ENCODE measurements around the gene PAQR9.

The PAQR9 gene

DNA sequence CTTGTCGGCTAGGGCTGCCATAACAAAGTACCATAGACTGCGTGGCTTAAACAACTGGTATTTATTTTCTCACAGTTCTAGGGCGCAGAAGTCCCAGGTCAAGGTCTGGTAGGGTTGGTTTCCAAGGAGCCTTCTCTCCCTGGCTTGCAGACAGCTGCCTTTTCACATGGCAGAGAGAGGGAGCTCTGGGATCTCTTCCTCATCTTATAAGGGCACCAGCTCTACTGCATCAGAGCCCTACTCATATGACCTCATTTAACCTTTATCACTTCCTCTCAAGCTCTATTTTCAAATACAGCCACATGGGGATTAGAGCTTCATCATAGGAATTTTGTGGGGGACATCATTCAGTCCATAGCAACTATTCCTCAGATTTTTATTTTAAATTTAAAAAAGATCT is 17.6 kb upstream of the PAQR9 start:
- DNase-seq = no peak

DNA sequence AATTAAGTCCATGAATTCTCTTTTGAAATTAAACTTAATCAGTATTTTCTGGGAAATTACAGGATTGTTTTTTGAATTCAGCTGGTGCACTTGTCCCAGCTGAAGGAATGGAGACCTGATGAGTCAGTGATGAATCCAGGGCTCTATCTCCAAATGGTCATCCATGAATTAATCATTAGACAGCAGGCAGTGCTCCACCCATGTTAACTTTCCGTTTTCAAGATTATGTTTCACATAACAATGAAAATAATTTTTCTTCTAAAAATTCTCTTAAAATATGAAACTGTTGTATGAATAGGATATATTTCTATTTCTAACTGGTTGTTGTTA is 13.9 kb upstream of the PAQR9 start:
- DNase-seq = no peak

DNA sequence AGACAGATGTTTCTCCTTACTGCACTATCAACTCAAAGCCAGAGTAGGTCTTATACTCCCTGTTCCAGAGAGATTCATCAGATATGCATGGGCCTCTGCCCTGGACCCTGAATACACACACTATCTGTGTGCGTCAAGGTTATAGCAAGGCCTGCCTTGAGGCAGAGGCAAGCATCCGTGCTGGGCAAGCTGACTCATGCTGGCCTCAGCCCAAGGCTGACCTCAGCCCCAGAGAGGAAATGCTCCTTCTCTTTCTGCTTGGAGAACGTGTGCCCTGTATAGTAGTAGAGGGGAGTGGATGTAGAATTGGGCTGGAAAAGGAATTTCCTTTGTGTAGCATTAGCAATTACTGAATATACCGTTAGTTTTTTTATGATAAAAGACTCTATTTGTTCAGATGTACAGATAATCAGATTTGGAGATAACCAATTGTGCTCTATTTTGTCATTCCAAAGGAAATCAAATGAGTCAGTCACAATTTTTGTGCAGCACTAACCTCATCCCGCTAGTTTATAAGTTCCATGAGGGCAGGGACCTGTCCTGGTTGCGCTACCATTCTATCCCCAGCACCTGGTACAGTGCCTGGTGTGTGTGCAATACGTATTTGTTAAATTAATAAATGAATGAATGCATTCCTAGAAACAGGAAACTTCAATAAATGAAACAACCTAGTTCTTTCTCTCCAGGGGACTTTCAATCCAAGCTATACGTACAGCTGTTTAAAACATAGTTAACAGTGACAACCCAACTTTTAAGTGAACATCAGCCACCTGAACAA is 13.3 kb upstream of the PAQR9 start:
- DNase-seq = no peak

DNA sequence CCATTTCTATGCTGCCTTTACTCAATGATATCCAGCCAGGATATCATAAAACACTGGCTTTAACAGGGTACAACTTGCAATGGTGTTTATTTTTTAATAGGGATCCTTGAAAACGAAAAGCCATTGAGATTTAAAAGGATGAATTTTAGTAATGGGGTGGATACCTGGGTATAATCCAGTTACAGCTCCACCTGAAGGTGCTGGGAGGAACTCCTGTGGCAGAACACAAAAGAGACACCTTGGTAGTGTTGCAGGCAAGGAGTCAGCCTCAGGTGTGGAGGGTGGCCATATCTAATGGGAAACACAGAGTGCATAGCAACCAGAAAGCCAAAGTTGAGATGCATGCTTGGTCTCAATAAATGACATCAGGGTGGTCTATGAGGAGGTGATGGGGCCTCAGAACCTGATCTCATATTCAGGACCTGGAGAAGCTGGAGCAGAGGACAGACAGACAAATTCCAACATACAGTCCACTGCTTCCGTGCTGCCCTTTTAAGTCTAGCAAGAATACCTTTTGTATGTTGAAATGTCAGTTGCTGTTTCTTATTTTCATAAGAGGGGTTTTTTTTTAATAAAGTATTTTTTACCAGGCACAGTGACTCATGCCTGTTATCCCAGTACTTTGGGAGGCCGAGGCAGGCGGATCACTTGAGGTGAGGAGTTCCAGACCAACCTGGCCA is 12.0 kb upstream of the PAQR9 start:
- no peak for DNase-seq

DNA sequence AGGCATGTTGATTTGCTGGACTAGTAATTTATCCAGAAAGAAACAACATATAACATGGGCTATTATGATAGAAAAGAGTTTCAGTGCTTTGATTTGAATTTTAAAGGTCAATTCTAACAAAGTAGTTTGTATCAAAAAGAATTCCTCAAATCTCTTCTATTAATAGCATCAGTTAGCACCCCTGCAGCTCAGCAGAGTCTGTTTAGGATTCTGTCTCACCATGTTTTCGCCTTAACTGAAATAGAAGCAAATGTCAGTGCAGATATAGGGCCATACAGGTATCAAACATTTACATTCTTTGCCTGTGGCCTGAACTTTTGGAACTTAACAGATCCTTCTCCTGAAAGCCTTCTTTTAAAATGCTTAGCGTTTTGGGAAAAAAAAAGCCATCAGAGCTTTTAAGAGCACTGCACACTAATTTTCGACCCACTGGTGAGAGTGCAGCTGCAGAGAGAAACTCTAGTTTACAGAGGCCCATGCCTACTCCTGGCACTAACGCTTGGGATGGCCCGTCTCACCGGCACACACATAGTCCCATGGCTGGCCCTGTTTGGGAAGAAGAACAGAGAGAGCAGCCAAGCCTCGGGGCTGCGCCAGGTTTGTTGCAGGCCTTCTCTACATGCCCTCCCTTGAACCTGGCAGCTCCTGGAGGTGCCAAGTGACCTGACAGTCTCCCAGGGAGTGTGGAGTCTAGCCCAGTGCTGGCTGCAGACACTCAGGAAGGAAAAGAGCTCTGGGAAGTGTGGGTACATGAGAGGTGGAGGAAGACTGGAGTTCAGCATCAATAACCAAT is 9.9 kb upstream of the PAQR9 start:
- no peak for DNase-seq

DNA sequence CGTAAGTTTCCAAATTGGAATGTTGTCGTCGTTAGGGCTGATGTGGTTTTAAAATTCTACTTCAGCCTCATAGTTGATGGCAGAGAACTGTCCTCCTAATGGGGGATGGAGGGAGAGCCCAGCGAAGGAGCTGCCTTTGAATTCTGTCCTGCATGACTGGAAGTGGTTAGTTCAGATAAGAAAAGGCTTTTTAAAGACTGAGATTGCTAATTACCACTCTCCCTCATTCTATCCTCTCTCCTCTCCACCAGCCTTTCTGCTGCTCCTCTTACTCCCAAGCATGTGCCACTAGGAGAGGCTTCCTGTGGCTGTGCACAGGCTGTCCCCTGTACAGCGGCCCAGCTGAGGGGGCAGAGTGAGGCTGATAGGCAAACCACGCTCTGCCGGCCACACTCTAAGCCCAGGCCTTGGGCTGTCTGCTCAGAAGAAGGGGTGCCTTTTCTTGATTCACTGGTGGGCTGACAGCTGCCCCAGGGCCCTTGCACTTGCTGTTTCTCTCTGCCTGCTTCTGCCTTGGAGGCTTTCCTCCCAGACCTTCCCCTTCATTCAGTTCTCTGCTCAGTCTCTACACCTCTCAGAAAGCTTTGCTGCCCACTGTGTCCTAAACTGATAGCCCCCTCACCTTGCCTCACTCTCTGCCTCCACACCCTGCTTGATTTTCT is 8.7 kb upstream of the PAQR9 start:
- no peak for DNase-seq

DNA sequence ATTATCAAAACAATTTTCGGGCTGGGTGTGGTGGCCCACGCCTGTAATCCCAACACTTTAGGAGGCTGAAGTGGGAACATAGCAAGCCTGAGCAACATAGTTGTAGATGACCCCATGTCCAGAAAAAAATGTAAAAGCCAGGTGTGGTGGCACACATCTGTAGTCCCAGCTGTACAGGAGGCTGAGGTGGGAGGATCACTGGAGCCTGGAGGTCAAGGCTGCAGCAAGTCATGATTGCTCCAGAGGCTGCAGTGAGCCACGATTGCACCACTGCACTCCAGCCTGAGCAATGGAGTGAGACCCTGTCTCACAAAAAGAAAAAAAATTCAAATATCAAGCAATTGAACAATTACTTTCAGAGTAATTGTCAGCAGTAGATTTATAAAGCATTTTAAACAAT is 8.0 kb upstream of the PAQR9 start:
- no peak for DNase-seq

DNA sequence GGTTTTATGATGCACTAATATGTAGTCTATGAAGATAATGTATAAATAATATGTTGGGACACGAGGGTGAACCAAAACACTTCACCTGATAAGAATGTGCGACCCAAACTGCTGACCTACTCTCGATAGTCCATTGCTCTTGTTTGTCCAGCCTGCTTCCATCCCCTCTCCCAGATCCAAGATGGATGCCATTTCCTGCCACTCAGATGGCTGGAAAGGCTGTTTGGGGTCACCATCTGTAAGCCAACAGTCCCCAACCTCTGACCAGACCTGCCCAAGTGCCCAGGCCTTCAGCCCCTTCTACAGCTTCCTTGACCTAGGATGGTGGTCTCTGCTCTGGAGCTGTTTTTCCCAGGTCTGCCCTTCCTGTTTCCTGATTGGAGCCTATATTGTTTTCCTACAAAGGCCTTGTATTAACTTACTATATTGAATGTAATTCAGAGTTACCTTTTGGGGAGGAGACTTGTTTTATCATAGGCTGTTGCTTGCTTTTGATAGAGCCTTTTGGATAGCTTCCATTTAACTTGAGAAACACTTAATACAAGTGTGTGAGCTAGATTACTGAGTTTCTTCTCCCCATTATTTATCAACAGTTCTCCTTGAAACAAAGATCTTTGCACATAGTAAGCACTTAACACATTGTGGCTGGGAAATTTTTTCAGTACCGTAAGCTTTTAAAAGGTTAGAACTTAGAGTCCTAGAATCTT is 5.0 kb upstream of the PAQR9 start:
- DNase-seq = no peak

DNA sequence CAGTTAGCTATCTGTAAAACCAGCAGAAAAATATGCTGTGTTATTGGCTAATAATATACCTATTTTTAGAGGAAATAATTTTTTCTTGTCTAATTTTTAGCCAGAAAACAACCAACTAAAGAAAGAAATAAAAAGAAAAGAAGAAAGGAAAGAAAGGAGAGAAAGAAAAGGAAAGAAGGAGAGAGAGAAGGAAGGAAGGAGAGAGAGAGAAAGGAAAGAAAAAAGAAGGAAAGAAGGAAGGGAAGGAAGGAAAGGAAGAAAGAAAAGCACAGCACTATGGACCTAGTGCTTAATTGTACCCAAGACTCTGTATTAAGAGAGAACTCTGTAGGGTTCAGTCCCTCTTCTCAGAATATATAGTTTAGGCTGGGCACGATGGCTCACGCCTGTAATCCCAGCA is 3.3 kb upstream of the PAQR9 start:
- DNase-seq = no peak

DNA sequence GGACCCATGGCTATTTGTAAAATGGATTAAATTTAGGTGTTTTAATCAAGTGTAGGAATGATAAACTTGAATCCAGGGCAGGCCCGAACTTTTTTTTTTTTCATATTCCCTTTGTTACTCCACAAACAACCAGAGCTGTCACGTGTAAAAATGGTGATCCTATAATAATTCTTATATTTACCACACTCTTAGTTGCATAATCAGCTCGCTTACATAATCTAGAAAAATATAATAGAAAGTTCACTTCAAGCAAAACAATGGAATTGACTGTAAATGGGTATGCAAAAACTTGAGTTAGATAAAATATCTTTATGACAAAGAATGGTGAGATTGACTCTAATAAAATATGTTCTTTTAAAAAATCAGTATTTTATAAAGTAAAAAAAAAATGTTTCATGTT is 2.1 kb upstream of the PAQR9 start:
- no peak for DNase-seq

DNA sequence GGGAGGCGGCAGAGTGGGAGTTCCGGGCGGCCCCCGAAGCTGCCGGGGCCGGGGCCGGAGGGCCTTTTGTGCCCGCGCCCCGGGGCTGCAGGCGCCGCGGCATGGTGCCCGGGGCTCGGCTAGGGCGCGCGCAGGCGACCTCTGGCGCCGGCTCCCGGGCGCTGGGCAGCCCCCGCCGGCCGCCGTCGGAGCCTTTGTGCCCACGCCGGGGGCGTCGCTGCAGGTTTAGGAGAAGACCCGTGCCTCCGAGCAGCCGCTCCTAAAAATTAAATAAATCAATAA is 299 bp downstream of the PAQR9 start:
- DNase-seq = no peak

DNA sequence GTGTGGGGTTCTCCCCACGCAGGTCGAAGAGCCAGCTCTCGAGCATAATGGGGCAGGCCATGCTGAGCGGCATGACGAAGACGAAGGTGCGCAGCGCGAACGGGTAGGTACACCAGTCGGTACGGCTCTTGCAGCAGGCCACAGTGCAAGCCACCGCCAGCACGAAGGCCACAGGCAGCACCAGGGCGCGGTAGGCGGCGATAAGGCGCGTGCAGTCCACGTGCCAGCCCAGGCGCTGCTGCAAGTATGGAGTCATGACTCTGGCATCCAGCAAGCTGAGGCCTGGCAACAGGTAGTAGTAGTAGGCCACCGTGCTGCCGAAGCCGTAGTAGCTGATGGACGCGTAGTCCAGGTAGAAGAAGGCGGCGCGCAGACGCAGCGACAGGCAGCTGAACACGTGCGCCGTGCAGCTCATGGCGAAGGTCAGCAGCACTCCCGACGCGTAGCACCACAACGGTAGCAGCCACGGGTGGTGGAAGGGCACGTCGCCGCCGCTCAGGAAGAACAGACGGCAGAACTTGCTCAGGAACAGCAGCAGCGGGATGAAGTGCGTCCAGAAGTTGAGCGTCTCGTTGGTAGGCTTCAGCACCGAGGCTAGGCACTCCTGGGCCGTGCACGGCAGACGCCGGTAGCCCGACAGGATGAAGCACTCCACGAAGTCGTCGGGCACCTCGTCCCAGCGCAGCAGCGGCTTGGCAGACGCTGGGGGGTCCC is 797 bp downstream of the PAQR9 start:
- no peak for DNase-seq

DNA sequence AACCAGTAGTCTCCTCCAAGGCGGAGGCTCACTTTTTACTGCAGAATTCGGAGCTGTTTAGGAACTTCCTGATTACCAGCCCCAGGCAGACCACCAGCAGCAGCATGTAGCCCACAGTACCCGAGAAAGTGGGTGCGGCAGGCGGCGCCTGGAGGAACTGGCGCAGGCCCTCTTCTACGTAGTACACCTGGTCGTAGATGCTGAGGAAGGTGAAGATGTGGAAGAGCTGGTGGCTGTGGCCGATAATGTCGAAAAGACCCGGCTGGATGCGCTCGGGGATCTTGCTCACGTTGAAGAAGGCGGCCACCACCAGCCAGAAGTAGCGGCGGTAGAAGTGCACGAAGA is 1.3 kb downstream of the PAQR9 start:
- no peak for DNase-seq

DNA sequence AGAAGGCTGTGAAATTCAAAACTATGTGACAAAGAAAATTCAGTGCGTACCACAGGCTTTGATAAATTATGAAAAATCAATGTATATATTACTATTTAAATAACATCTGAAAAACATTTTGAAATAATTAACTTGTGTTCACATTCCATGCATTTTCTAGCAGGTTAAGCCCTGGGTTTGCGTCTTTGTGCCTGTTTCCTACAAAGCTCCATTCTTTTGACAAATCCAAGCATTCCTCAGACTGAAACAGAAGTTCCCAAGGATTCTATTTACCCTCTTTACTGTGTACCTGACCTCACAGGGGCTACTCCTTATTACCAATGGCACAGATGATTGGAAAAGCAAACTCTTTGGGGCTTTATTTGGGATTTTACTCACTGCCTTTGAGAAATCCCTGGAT is 1.9 kb downstream of the PAQR9 start:
- DNase-seq = no peak

DNA sequence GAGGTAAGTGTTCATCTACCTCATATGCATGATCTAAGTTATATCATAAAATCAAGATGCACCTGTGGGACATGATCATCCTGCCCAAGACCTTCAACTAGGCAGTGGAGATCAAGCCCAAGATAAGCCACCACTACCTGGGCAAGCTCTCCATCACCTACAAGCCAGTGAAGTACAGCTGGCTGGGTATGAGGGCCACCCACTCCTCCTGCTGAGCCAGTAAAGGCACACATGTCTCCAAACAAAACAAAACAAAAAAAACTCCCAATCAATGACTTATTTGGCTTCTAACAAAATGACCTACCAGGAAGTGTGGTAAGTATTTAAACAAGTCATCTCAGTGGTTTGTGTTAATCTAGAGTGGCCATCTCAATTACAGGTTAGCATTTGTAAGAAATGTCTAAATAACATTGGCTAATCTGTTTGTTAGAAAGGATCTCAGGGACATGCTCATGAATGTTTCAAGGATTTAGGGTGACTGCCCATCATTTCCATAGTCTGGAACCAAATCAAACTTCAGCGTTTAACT is 3.1 kb downstream of the PAQR9 start:
- DNase-seq = no peak

DNA sequence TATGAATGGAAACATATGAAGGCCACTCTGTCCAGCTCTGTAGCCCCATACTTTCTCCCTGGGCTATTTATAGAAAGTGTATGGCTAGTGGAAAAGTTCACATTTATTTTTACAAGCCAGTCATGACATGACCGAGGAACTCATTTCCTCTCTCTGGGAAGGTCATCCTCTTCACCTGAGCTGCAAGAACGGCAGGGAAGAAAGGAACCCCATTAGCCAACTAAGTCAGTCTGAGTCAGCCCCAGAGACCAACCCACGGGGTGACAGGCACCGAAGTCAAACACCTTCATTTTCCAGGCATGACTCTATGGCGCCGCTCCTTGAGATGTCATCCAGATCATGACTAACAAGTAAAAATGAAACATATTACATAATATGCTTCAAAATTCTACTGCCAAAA is 4.8 kb downstream of the PAQR9 start:
- no peak for DNase-seq

DNA sequence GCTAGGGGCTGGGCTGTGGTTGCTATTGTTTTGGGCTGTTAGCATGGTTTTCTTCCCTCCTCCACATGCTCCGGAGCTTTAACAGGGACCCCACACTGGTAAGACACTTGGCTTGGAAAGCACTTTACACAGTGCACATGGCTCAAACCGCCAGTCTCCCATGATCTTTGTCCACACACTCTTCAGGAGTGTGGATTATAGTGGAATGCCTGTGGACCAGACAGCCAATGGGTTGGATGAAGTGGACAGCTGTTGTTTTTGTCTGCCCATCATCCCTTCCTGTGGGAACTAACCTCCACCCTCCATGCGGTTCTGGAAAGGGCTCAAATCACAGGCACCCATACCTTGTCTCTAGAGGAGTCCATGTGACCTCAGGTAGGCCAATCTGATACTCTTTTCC is 10.0 kb downstream of the PAQR9 start:
- no peak for DNase-seq

DNA sequence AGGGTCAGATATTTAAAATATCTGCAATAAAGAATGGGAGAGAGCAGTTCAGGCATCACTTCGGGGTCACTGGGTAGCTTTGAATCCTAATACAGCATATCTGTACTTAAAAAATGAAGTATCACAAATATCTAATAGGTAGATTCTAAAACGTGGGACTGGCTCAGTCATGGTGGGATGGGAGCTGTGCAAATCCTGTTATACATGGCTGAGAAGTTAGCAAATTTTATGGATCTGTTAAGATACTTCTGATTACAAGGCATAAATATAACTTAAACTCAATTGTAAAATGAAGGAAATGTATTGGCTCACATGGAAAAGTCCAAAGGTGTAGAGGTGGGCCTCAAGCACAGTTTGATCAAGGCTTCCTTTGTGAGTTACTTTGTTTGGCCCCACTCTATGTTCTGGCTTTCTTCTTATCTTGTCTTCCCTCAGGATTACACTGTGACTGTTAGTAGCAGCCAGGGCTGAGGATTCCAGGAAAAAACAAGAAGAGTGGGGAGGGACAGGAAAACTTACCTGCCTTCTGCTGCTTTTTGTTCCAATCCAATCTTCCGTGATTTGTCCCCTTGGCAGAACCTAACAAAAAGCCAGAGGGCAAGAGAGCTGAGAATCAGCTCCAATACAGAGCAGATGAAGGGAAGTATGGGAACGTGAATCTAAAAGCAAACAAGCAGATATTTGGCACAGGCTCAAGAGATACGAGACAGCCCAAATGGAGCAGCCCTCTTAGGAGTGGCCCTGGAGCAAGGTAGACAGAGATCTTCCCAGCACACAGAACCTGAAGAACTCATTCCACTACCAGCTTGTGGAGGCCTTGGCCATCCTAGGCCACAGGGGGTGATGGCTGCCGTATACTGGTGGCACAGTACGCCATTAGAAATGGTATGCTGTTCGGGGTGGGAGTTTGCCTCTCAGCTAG is 10.9 kb downstream of the PAQR9 start:
- no peak for DNase-seq

DNA sequence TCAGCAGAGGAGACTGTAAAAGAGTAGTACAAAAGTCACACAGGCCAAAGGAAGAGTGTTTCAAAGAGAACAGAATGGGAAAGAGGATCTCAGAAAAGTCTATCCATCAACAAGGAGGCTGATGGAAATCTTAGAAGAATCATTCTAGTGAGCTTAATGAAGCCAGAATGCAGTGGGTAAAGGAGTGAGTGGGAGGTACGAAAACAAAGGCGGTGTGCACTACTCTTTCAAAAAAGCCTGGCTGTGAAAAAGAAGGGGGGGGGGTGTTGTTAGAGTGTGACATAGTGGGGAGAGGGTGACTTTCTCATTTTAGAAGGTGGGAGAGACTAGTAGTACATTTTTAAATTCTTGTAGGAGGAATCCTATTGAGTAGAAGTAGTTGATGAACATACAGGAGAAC is 11.7 kb downstream of the PAQR9 start:
- DNase-seq = no peak

DNA sequence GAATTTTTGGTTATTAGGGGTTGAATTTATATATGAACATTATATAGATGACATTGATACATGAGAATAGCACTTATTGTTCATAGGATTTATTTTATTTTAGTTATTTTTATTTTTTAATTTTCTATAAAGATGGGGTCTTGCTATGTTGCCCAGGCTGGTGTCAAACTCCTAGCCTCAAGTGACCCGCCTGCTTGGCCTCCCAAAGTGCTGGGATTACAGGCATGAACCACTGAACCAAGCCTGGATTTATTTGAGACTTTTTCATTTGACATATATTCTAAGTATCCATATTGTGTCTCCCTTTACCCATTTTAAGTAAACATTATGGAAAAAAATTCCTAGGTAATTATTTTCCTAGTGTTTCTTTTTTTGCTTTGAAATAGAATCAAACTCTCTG is 12.5 kb downstream of the PAQR9 start:
- DNase-seq = no peak
